Esophagus muscularis mucosa (tissue), 4 donors: ENCODE data around the gene CATSPERE. TPM values are rescaled to one million over a fixed set of nuclear protein-coding genes. Genes with fewer than 3 reads are reported as not detected.

ENCODE experiments used
- DNase-seq: peaks from one replicate; pipeline ENCODE4 v3.0.0-alpha.2; 2017; ENCODE audit errors: extremely low spot score
- H3K27ac ChIP-seq, 4 donors: fragments of 200-600 bp; sonication (generic); replicated peaks in 1 of 4; 1 replicate in 3 of 4; 2 replicates in 1 of 4; pipeline ENCODE4 v1.5.1; 2016 to 2019; ENCODE audit warnings: mild to moderate bottlenecking in 1 of 4
- H3K27me3 ChIP-seq, 4 donors: fragments of 200-600 bp; sonication (generic); one replicate each; pipeline versions ENCODE4 v1.5.1 to v1.6.0; 2016 to 2019
- H3K36me3 ChIP-seq, 4 donors: fragments of 200-600 bp; sonication (generic); one replicate each; pipeline ENCODE4 v1.5.1; 2016 to 2019
- H3K4me1 ChIP-seq, 4 donors: fragments of 200-600 bp; sonication (generic); one replicate each; pipeline ENCODE4 v1.5.1; 2016 to 2019
- H3K4me3 ChIP-seq, 4 donors: fragments of 200-600 bp; sonication (generic); 1 replicate in 2 of 4; 2 replicates in 2 of 4; pipeline ENCODE4 v1.5.1; 2016 to 2019; ENCODE audit warnings: mild to moderate bottlenecking in 4 of 4, moderate library complexity in 1 of 4
- H3K9me3 ChIP-seq, 4 donors: fragments of 200-600 bp; sonication (generic); 1 replicate in 3 of 4; 2 replicates in 1 of 4; pipeline ENCODE4 v1.5.1; 2016 to 2019
- EP300 ChIP-seq: sonication (generic); formaldehyde crosslinking; IDR thresholded peaks from one replicate; pipeline ENCODE4 v1.6.1; 2017; ENCODE audit warnings: antibody characterized with exemption
- POLR2A ChIP-seq: fragments of 450-650 bp; IDR thresholded peaks from one replicate; pipeline ENCODE4 v1.6.1; 2017; ENCODE audit warnings: antibody characterized with exemption, moderate library complexity, mild to moderate bottlenecking, low read depth
- POLR2AphosphoS5 ChIP-seq, 2 donors: sonication (generic); formaldehyde crosslinking; IDR thresholded peaks; one replicate each; pipeline ENCODE4 v1.6.1; 2017; ENCODE audit warnings: antibody characterized with exemption in 2 of 2
- WGBS: methylation state at CpG from one replicate; pipeline ENCODE4 v1.1.5; 2018; 5-methylcytosine and 5-hydroxymethylcytosine counted together
- intact Hi-C: fragments of 100-400 bp; cut with DNase I; formaldehyde crosslinking; loops from one replicate; pipeline ENCODE4 v1.15.1; 2023
- total RNA-seq, 4 donors: library from RNA; depleted of rRNA; stranded (reverse); fragments of >200 nt; gene quantifications; one replicate each; pipeline versions ENCODE4 v1.1.0 to v1.2.1, GENCODE V29; 2016
- TF ChIP-seq, protein P1 (sequence below), 3 experiments: fragments of 200-600 bp in 2 of 3; fragments of 450-650 bp in 1 of 3; sonication (generic) in 2 of 3; IDR thresholded peaks; one replicate each; pipeline ENCODE4 v1.5.1; 2017 to 2019; ENCODE audit warnings: antibody characterized with exemption in 3 of 3, mild to moderate bottlenecking in 2 of 3, moderate library complexity in 1 of 3

CATSPERE gene
- total RNA-seq, 4 donors from 2014 or later: 1.4 to 3.5 (median 2.1) TPM

DNA sequence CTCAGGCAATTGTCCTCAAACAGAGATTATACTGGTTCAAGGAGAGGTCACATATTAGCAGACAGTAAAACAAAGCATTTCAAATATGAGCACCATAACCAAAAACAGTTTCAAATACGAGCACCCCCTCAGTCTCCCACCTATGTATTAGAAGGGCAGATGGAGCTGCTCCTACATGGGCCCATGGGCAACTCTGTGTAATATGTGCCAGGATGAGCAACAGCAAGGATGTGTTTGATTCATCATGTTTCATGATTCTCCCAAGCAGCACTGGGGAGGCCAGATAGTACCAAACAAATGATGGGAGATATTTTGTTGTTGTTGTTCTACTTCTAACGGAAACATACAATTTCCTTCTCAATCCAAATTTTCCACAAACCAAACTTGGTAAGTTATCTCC lies 18.2 kb upstream of the CATSPERE start:
- no peaks in the 10 kb centered on the region for H3K9me3 ChIP-seq
- no peak for TF ChIP-seq POLR2A
- TF ChIP-seq, protein P1, sequence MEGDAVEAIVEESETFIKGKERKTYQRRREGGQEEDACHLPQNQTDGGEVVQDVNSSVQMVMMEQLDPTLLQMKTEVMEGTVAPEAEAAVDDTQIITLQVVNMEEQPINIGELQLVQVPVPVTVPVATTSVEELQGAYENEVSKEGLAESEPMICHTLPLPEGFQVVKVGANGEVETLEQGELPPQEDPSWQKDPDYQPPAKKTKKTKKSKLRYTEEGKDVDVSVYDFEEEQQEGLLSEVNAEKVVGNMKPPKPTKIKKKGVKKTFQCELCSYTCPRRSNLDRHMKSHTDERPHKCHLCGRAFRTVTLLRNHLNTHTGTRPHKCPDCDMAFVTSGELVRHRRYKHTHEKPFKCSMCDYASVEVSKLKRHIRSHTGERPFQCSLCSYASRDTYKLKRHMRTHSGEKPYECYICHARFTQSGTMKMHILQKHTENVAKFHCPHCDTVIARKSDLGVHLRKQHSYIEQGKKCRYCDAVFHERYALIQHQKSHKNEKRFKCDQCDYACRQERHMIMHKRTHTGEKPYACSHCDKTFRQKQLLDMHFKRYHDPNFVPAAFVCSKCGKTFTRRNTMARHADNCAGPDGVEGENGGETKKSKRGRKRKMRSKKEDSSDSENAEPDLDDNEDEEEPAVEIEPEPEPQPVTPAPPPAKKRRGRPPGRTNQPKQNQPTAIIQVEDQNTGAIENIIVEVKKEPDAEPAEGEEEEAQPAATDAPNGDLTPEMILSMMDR (IDR thresholded peaks at IDR 0.05): no peak
- no peak for TF ChIP-seq EP300
- no peak for TF ChIP-seq POLR2AphosphoS5 (IDR thresholded peaks at IDR 0.05)
- 65% methylated on average over 2 of the region's 2 CpGs for WGBS
- no peaks in the 10 kb centered on the region for H3K27me3 ChIP-seq
- H3K4me1 ChIP-seq: peaks cover 17 to 82% (median 72%) of the 10 kb centered on the region in 4 donors
- intact Hi-C loops: loop anchor here (10.0 kb wide), 1 partner anchor 398 kb away; no protein-coding TSS in a partner anchor
- DNase-seq: no peak
- no peaks in the 10 kb centered on the region for H3K36me3 ChIP-seq
- H3K27ac ChIP-seq: peak overlapping the region; percentile 28 to 62 (median 48)
- no peak overlapping the region for H3K4me3 ChIP-seq

GRCh38 chr1:244444854-244445253 lies 16.2 kb upstream of the CATSPERE start:
- Histone ChIP-seq H3K27me3 (no peaks in the 10 kb centered on the region), H3K27ac (peak overlapping the region; percentile 96 to 97 (median 96)), H3K36me3 (peaks cover 0 to 5% (median 0%) of the 10 kb centered on the region in 4 donors), H3K4me1 (peaks cover 21 to 85% (median 78%) of the 10 kb centered on the region in 4 donors), H3K9me3 (no peaks in the 10 kb centered on the region), H3K4me3 (no peak overlapping the region)
- intact Hi-C loops: loop anchor here (10.0 kb wide), 1 partner anchor 400 kb away; no protein-coding TSS in a partner anchor
- TF ChIP-seq POLR2A (no peak), EP300 (no peak), POLR2AphosphoS5 (IDR thresholded peaks at IDR 0.05) (no peak)
- TF ChIP-seq, protein P1 (IDR thresholded peaks at IDR 0.05): no peak
- WGBS: 38% methylated on average over 1 of the region's 1 CpG
- no peak for DNase-seq

GRCh38 chr1:244445320-244446181 lies 15.5 kb upstream of the CATSPERE start:
- Histone ChIP-seq H3K36me3 (peaks cover 0 to 5% (median 0%) of the 10 kb centered on the region in 4 donors), H3K27me3 (no peaks in the 10 kb centered on the region), H3K4me1 (peaks cover 28 to 88% (median 81%) of the 10 kb centered on the region in 4 donors), H3K4me3 (peak overlapping the region in 1 of 4 donors; percentile 19), H3K27ac (peak overlapping the region; percentile 96 to 97 (median 96)), H3K9me3 (no peaks in the 10 kb centered on the region)
- TF ChIP-seq, protein P1 (IDR thresholded peaks at IDR 0.05): no peak
- TF ChIP-seq POLR2AphosphoS5 (IDR thresholded peaks at IDR 0.05) (no peak), EP300 (no peak), POLR2A (no peak)
- WGBS: 24% methylated on average over 2 of the region's 2 CpGs
- no peak for DNase-seq
- intact Hi-C loops: loop anchor here (10.0 kb wide), 1 partner anchor 401 kb away; no protein-coding TSS in a partner anchor

- no peak for DNase-seq
- H3K27me3 ChIP-seq: no peaks in the 10 kb centered on the region
- H3K4me1 ChIP-seq: peaks cover 28 to 86% (median 78%) of the 10 kb centered on the region in 4 donors
- peak overlapping the region; percentile 96 to 97 (median 96) for H3K27ac ChIP-seq
- no peaks in the 10 kb centered on the region for H3K9me3 ChIP-seq
- TF ChIP-seq POLR2A (no peak), EP300 (no peak), POLR2AphosphoS5 (IDR thresholded peaks at IDR 0.05) (no peak)
- TF ChIP-seq, protein P1 (IDR thresholded peaks at IDR 0.05): no peak
- H3K4me3 ChIP-seq: no peak overlapping the region
- intact Hi-C loops: loop anchor here (10.0 kb wide), 1 partner anchor 402 kb away; no protein-coding TSS in a partner anchor
- H3K36me3 ChIP-seq: peaks cover 0 to 5% (median 0%) of the 10 kb centered on the region in 4 donors
- 75% methylated on average over 1 of the region's 1 CpG for WGBS
Measured at GRCh38 chr1:244447024-244447423, 14.0 kb upstream of the CATSPERE start.
